Measurements from ENCODE around the gene SUMF2. TPM values are rescaled to one million over a fixed set of nuclear protein-coding genes. Genes with fewer than 3 reads are reported as not detected.
A peak's percentile ranks its signal among the peaks of the same experiment; 100 is the strongest.

Gene SUMF2
- total and polyA plus RNA-seq, 2 of the 13 experiments (the other 11 are each of a cell fraction or from before 2014, with no cell fraction given): 48.9 to 54.4 TPM

DNA sequence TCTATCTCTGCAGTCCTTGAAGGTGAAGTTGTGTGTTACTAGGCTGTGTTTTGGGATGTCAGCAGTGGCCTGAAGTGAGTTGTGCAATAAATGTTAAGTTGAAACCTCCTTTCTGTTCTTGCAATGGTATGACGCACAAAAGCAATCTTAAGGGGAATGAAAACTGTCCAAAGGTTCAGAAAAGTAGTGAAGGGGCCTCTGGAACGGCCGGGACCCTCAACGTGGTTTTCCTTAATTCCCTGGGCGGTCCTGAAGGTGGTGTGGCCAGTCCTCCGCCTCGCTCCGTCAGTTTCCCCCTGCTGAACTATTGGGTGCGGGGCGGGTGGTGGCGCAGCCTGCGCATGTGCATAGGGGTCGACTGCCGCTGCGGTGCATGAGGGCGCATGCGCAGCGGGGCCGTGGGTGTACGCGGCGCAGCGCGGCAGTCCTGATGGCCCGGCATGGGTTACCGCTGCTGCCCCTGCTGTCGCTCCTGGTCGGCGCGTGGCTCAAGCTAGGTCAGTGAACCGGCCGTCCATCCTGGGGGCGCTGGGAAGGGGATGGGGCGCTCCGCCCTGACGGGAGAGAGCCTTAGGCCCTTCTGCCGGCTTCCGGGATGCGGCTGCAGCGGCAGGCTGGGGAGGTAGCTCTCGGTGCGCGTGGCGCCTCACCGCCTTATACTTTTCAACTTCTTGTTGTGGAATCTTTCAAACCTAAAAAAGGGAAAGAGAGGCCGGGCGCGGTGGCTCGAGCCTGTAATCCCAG is at the start of gene SUMF2 (continued):
- TF ChIP-seq ZNF607 (CRISPR knock-in tag; IDR thresholded peaks at IDR 0.05; ENCODE audit: borderline replicate concordance) (no peak), ARNT (IDR thresholded peaks at IDR 0.05) (no peak), ZNF660 (CRISPR knock-in tag; IDR thresholded peaks at IDR 0.05; ENCODE audit: borderline replicate concordance, low read depth) (no peak), TOE1 (CRISPR knock-in tag; IDR thresholded peaks at IDR 0.05) (0 out of 2 replicates have a peak, but pooled peaks have one; percentile 18), ZNF136 (CRISPR knock-in tag; IDR thresholded peaks at IDR 0.05; ENCODE audit: low read depth) (0 out of 2 replicates have a peak, but pooled peaks have one; percentile 63), ZNF501 (CRISPR knock-in tag; IDR thresholded peaks at IDR 0.05) (peak; percentile 78), HMGA1 (CRISPR knock-in tag; conservative IDR thresholded peaks at IDR 0.05) (no peak), ZNF777 (CRISPR knock-in tag; IDR thresholded peaks at IDR 0.05) (peak; percentile 77), JDP2 (CRISPR knock-in tag; IDR thresholded peaks at IDR 0.05; ENCODE audit: borderline replicate concordance) (no peak), ZNF552 (CRISPR knock-in tag; IDR thresholded peaks at IDR 0.05; ENCODE audit: borderline replicate concordance) (peak; percentile 86; the same call in 1 of the 2 replicates), AKAP8 (CRISPR knock-in tag; IDR thresholded peaks at IDR 0.05) (peak; percentile 97; the same call in 1 of the 2 replicates), PRMT3 (CRISPR knock-in tag; IDR thresholded peaks at IDR 0.05; ENCODE audit: borderline replicate concordance, low read depth) (peak; percentile 51; the same call in 1 of the 2 replicates), TP53 (CRISPR knock-in tag; conservative IDR thresholded peaks at IDR 0.05) (no peak), ZNF616 (CRISPR knock-in tag; IDR thresholded peaks at IDR 0.05; ENCODE audit: low read depth) (peak; percentile 62; the same call in 1 of the 2 replicates)
- TF ChIP-seq, protein P1, sequence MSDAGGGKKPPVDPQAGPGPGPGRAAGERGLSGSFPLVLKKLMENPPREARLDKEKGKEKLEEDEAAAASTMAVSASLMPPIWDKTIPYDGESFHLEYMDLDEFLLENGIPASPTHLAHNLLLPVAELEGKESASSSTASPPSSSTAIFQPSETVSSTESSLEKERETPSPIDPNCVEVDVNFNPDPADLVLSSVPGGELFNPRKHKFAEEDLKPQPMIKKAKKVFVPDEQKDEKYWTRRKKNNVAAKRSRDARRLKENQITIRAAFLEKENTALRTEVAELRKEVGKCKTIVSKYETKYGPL (CRISPR knock-in tag; IDR thresholded peaks at IDR 0.05): no peak
- TF ChIP-seq, protein P2, sequence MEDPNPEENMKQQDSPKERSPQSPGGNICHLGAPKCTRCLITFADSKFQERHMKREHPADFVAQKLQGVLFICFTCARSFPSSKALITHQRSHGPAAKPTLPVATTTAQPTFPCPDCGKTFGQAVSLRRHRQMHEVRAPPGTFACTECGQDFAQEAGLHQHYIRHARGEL (CRISPR knock-in tag; IDR thresholded peaks at IDR 0.05): no peak
- TF ChIP-seq, protein P3, sequence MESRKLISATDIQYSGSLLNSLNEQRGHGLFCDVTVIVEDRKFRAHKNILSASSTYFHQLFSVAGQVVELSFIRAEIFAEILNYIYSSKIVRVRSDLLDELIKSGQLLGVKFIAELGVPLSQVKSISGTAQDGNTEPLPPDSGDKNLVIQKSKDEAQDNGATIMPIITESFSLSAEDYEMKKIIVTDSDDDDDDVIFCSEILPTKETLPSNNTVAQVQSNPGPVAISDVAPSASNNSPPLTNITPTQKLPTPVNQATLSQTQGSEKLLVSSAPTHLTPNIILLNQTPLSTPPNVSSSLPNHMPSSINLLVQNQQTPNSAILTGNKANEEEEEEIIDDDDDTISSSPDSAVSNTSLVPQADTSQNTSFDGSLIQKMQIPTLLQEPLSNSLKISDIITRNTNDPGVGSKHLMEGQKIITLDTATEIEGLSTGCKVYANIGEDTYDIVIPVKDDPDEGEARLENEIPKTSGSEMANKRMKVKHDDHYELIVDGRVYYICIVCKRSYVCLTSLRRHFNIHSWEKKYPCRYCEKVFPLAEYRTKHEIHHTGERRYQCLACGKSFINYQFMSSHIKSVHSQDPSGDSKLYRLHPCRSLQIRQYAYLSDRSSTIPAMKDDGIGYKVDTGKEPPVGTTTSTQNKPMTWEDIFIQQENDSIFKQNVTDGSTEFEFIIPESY (CRISPR knock-in tag; IDR thresholded peaks at IDR 0.05): no peak; the same call in 1 of the 2 replicates
- TF ChIP-seq, protein P4, sequence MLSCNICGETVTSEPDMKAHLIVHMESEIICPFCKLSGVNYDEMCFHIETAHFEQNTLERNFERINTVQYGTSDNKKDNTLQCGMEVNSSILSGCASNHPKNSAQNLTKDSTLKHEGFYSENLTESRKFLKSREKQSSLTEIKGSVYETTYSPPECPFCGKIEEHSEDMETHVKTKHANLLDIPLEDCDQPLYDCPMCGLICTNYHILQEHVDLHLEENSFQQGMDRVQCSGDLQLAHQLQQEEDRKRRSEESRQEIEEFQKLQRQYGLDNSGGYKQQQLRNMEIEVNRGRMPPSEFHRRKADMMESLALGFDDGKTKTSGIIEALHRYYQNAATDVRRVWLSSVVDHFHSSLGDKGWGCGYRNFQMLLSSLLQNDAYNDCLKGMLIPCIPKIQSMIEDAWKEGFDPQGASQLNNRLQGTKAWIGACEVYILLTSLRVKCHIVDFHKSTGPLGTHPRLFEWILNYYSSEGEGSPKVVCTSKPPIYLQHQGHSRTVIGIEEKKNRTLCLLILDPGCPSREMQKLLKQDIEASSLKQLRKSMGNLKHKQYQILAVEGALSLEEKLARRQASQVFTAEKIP (CRISPR knock-in tag; IDR thresholded peaks at IDR 0.05; ENCODE audit: borderline replicate concordance): no peak
- TF ChIP-seq, protein P5, sequence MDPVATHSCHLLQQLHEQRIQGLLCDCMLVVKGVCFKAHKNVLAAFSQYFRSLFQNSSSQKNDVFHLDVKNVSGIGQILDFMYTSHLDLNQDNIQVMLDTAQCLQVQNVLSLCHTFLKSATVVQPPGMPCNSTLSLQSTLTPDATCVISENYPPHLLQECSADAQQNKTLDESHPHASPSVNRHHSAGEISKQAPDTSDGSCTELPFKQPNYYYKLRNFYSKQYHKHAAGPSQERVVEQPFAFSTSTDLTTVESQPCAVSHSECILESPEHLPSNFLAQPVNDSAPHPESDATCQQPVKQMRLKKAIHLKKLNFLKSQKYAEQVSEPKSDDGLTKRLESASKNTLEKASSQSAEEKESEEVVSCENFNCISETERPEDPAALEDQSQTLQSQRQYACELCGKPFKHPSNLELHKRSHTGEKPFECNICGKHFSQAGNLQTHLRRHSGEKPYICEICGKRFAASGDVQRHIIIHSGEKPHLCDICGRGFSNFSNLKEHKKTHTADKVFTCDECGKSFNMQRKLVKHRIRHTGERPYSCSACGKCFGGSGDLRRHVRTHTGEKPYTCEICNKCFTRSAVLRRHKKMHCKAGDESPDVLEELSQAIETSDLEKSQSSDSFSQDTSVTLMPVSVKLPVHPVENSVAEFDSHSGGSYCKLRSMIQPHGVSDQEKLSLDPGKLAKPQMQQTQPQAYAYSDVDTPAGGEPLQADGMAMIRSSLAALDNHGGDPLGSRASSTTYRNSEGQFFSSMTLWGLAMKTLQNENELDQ (CRISPR knock-in tag; IDR thresholded peaks at IDR 0.05; ENCODE audit: borderline replicate concordance): no peak
- TF ChIP-seq, protein P6, sequence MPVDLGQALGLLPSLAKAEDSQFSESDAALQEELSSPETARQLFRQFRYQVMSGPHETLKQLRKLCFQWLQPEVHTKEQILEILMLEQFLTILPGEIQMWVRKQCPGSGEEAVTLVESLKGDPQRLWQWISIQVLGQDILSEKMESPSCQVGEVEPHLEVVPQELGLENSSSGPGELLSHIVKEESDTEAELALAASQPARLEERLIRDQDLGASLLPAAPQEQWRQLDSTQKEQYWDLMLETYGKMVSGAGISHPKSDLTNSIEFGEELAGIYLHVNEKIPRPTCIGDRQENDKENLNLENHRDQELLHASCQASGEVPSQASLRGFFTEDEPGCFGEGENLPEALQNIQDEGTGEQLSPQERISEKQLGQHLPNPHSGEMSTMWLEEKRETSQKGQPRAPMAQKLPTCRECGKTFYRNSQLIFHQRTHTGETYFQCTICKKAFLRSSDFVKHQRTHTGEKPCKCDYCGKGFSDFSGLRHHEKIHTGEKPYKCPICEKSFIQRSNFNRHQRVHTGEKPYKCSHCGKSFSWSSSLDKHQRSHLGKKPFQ (CRISPR knock-in tag; IDR thresholded peaks at IDR 0.05; ENCODE audit: insufficient replicate concordance): peak; percentile 63

Measured in HepG2 (cell line).